Peyer's patch (tissue), 4 donors: Measurements from ENCODE around the gene HSD17B11.

Experiments used
- CTCF ChIP-seq, 6 experiments: fragments of 450-650 bp in 4 of 6; fragments of 200-600 bp in 2 of 6; sonication (generic) in 1 of 6; IDR thresholded peaks; one replicate each; pipeline ENCODE4 v1.5.1; 2017 to 2019; ENCODE audit warnings: antibody characterized with exemption in 6 of 6, mild to moderate bottlenecking in 3 of 6, moderate library complexity in 1 of 6
- POLR2A ChIP-seq, 2 donors: fragments of 450-650 bp; IDR thresholded peaks; one replicate each; pipeline ENCODE4 v1.5.1; 2017; ENCODE audit warnings: antibody characterized with exemption in 2 of 2, mild to moderate bottlenecking in 2 of 2, moderate library complexity in 2 of 2

DNA sequence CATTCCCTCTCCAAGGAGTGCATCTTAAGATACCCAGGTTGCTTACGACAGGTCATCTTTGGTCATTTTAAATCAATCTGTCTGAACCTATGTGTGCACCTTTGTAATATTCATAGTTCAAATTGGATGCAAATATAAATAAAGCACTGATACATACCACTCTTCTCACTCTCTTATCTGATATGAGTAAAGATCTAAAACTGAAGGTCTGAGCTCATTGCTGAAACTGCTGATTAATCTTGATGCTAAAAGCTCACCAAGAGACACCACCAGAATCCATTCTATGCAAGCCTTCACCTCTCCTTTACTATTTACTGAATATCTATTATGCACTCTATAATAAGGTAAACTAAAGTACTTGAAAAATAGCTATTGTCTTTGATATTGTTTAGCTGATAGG, 84.9 kb downstream of the HSD17B11 start:
- TF ChIP-seq POLR2A (IDR thresholded peaks at IDR 0.05) (no peak), CTCF (IDR thresholded peaks at IDR 0.05) (no peak)
